B cell (primary cell): ENCODE data around the gene CALN1.

Experiments
- CTCF ChIP-seq: fragments of 200-600 bp; IDR thresholded peaks from one replicate; pipeline ENCODE4 v1.8.0; 2022; ENCODE audit warnings: antibody characterized with exemption, mild to moderate bottlenecking
- EZH2 ChIP-seq: IDR thresholded peaks from 2 replicates; pipeline ENCODE4 v1.6.1; 2012; ENCODE audit warnings: borderline replicate concordance, low read depth, mild to moderate bottlenecking, moderate library complexity, low read length; ENCODE audit not compliant: insufficient read depth, poor library complexity, severe bottlenecking

GRCh38 chr7:72053292-72053691 is 358.8 kb downstream of the CALN1 start:
- no peak for TF ChIP-seq CTCF
- TF ChIP-seq EZH2 = no peak
